Activated naive CD4-positive, alpha-beta T cell treated with anti-CD3 and anti-CD28 coated beads, Interleukin-2, amount 10 ng/mL, durations not matched to agents 5 hours and 36 hours (primary cell): ENCODE results near the gene MYO3A. TPM values are rescaled to one million over a fixed set of nuclear protein-coding genes. Genes with fewer than 3 reads are reported as not detected.

ENCODE experiments used
- total RNA-seq, 2 experiments: library from RNA; stranded (reverse); gene quantifications; one replicate each; pipeline ENCODE4 v1.2.3, GENCODE V29; 2021

MYO3A gene, protein sequence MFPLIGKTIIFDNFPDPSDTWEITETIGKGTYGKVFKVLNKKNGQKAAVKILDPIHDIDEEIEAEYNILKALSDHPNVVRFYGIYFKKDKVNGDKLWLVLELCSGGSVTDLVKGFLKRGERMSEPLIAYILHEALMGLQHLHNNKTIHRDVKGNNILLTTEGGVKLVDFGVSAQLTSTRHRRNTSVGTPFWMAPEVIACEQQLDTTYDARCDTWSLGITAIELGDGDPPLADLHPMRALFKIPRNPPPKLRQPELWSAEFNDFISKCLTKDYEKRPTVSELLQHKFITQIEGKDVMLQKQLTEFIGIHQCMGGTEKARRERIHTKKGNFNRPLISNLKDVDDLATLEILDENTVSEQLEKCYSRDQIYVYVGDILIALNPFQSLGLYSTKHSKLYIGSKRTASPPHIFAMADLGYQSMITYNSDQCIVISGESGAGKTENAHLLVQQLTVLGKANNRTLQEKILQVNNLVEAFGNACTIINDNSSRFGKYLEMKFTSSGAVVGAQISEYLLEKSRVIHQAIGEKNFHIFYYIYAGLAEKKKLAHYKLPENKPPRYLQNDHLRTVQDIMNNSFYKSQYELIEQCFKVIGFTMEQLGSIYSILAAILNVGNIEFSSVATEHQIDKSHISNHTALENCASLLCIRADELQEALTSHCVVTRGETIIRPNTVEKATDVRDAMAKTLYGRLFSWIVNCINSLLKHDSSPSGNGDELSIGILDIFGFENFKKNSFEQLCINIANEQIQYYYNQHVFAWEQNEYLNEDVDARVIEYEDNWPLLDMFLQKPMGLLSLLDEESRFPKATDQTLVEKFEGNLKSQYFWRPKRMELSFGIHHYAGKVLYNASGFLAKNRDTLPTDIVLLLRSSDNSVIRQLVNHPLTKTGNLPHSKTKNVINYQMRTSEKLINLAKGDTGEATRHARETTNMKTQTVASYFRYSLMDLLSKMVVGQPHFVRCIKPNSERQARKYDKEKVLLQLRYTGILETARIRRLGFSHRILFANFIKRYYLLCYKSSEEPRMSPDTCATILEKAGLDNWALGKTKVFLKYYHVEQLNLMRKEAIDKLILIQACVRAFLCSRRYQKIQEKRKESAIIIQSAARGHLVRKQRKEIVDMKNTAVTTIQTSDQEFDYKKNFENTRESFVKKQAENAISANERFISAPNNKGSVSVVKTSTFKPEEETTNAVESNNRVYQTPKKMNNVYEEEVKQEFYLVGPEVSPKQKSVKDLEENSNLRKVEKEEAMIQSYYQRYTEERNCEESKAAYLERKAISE (N-terminal part only)
- not detected for total RNA-seq

DNA sequence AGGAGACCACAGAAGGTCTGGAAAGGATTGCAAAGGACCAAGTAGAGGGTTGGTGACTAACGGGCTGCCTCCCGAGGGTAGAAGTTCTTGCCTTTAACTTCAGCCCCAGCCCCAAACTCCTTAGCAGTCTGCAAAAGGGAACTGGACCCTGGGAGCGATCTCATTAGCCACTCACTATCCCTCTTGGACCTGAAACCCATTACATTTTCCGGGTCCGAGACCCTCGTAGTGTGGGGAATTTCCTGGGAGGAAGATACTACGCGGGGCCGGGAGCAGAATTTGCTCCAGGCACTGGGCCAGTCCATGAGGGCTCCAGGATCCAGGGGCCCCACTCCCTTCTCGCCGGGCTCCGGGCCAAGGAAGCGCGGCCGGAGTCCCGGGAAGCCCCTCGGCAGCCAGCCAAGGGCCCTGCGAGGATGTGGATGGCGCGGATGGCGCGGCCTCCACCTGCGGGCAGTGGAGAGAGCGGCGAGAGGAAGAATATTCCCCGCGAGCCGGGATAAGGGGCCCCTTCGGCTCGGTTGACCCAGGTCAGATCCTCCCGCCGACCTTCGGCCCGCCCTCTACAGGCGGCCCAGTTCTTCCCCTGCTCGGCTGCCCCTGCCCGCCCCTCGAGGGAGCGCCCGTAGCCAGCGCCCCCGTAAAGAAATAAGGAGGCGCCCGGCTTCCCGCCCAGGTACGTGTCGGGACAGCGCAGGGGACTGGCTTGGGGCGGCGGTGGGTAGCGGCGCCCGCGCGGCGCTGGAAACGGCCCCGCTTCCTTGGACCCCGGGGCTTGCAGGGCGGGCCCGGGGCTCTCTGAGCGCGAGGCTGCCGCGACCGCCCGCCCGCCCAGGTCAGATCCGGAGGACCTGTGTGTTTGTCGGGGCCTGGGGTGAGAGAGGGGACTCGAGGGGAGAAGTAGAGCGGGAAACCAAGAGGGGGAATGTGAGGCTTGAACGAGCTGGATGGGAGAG, at the start of gene MYO3A:
Gene MYO3A (plus strand): TSS at position 577 of the 956 bp plus-strand sequence. CDS start 17,882 bp downstream, outside the sequence.

DNA sequence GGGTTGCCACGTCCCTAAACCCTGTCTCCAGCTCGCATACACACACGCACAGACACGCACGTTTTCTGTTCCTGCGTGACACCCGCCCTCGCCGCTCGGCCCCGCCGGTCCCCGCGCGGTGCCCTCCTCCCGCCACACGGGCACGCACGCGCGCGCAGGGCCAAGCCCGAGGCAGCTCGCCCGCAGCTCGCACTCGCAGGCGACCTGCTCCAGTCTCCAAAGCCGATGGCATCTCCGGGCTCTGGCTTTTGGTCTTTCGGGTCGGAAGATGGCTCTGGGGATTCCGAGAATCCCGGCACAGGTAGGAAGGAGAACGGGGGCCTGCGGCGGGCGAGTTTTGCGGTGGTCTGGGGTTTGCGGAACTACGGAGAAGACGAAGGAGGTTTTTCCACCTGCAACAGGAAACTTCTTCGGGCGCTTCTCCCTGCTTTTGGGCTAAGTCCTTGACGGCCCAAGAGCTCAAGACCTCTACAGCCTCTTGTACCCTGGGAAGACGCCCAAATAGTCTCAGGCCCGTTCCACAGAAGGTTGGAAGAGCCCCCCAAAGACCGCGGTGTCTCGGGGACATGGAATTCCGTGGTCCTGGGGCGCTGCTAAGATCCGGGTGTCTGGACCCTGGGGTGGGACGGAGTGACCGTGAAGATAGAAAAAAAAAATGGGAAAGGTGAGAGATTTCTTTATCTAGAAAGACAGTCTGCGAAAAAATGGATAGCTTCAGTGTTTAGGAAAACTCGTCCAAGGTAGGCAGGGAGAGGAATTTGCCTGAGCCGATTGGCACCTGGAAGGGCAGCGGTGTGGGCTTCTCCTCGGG, 282.8 kb downstream of the MYO3A start, which contains the start of gene GAD2:
Gene GAD2 (plus strand): TSS at position 190 of the 811 bp plus-strand sequence. CDS start 36 bp downstream, at position 226.

